ENCODE results near the gene NHP2. TPM values are rescaled to one million over a fixed set of nuclear protein-coding genes. Genes with fewer than 3 reads are reported as not detected.

NHP2 gene
- total and polyA plus RNA-seq, 4 donors: 64.7 to 199 (median 132) TPM

DNA sequence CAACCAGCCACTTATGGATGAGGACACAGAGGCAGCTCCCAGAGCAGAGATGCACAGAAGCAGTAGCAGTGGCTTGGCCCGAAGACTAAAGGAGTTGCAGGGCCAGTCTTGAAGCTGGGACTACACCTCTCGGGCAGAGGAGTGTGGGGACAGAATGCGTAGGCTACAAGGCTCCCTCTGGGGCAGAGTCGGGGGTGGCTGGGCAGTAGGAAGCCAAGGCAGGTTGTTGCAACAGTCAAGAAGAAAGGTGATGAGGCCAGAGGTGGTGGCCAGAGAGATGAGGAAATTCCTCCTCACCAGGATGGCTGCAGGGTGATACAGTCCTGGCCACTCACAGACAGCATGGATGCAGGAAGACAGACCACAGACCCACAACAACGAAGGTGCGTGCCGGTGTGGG, 45.2 kb downstream of the NHP2 start:
- no peak for DNase-seq
- 78 to 81% methylated on average over 7 of the region's 7 CpGs for WGBS, 2 donors

GRCh38 chr5:178107756-178108310, 45.9 kb downstream of the NHP2 start:
- H3K9me3 ChIP-seq (ENCODE audit: control insufficient read depth in 4 of 4, insufficient read depth in 3 of 4, low read length in 3 of 4): peaks cover 0 to 2% (median 0%) of the 10 kb centered on the region in 4 donors
- WGBS, 2 donors: 65 to 84% methylated on average over 5 of the region's 5 CpGs
- H3K27ac ChIP-seq (ENCODE audit: low read depth in 1 of 2, low read length in 1 of 2): no peak overlapping the region
- ATAC-seq (ENCODE audit: insufficient read depth, low FRiP score) (no peak), DNase-seq (no peak)
- H3K9ac ChIP-seq (ENCODE audit: insufficient read depth in 1 of 2, low read length in 2 of 2): no peak overlapping the region
- TF ChIP-seq, protein P1, sequence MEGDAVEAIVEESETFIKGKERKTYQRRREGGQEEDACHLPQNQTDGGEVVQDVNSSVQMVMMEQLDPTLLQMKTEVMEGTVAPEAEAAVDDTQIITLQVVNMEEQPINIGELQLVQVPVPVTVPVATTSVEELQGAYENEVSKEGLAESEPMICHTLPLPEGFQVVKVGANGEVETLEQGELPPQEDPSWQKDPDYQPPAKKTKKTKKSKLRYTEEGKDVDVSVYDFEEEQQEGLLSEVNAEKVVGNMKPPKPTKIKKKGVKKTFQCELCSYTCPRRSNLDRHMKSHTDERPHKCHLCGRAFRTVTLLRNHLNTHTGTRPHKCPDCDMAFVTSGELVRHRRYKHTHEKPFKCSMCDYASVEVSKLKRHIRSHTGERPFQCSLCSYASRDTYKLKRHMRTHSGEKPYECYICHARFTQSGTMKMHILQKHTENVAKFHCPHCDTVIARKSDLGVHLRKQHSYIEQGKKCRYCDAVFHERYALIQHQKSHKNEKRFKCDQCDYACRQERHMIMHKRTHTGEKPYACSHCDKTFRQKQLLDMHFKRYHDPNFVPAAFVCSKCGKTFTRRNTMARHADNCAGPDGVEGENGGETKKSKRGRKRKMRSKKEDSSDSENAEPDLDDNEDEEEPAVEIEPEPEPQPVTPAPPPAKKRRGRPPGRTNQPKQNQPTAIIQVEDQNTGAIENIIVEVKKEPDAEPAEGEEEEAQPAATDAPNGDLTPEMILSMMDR (IDR thresholded peaks at IDR 0.05; ENCODE audit: control extremely low read depth, extremely low read depth): no peak
- peaks cover 0 to 8% (median 7%) of the 10 kb centered on the region in 3 donors for H3K27me3 ChIP-seq (ENCODE audit: control insufficient read depth in 3 of 3, insufficient read depth in 3 of 3, low read length in 2 of 3)
- no peak overlapping the region for H3K4me3 ChIP-seq
- peaks cover 0 to 14% (median 0%) of the 10 kb centered on the region in 5 donors for H3K4me1 ChIP-seq (ENCODE audit: control insufficient read depth in 5 of 5, insufficient read depth in 5 of 5, low read length in 5 of 5)
- H3K36me3 ChIP-seq (ENCODE audit: control insufficient read depth in 4 of 4, insufficient read depth in 4 of 4, low read length in 4 of 4): no peaks in the 10 kb centered on the region

More for the DNA sequence above, 45.2 kb downstream of the NHP2 start:
- H3K27me3 ChIP-seq (ENCODE audit: control insufficient read depth in 3 of 3, insufficient read depth in 3 of 3, low read length in 2 of 3): peaks cover 0 to 11% (median 7%) of the 10 kb centered on the region in 3 donors
- H3K9ac ChIP-seq (ENCODE audit: insufficient read depth in 1 of 2, low read length in 2 of 2): no peak overlapping the region
- no peak overlapping the region for H3K27ac ChIP-seq (ENCODE audit: low read depth in 1 of 2, low read length in 1 of 2)
- peaks cover 0 to 2% (median 0%) of the 10 kb centered on the region in 4 donors for H3K9me3 ChIP-seq (ENCODE audit: control insufficient read depth in 4 of 4, insufficient read depth in 3 of 4, low read length in 3 of 4)
- ATAC-seq (ENCODE audit: insufficient read depth, low FRiP score): no peak
- H3K4me3 ChIP-seq: no peak overlapping the region
- H3K36me3 ChIP-seq (ENCODE audit: control insufficient read depth in 4 of 4, insufficient read depth in 4 of 4, low read length in 4 of 4): no peaks in the 10 kb centered on the region
- H3K4me1 ChIP-seq (ENCODE audit: control insufficient read depth in 5 of 5, insufficient read depth in 5 of 5, low read length in 5 of 5): peaks cover 0 to 14% (median 0%) of the 10 kb centered on the region in 5 donors
- TF ChIP-seq, protein P1 (IDR thresholded peaks at IDR 0.05; ENCODE audit: control extremely low read depth, extremely low read depth): no peak

- TF ChIP-seq, protein P1 (IDR thresholded peaks at IDR 0.05; ENCODE audit: control extremely low read depth, extremely low read depth): no peak
- H3K27ac ChIP-seq (ENCODE audit: low read depth in 1 of 2, low read length in 1 of 2): no peak overlapping the region
- no peak overlapping the region for H3K9ac ChIP-seq (ENCODE audit: insufficient read depth in 1 of 2, low read length in 2 of 2)
- WGBS, 2 donors: 74 to 77% methylated on average over 13 of the region's 13 CpGs
- no peak for ATAC-seq (ENCODE audit: insufficient read depth, low FRiP score)
- no peak overlapping the region for H3K4me3 ChIP-seq
- peaks cover 0 to under 1% (median 0%) of the 10 kb centered on the region in 3 donors for H3K27me3 ChIP-seq (ENCODE audit: control insufficient read depth in 3 of 3, insufficient read depth in 3 of 3, low read length in 2 of 3)
- H3K4me1 ChIP-seq (ENCODE audit: control insufficient read depth in 5 of 5, insufficient read depth in 5 of 5, low read length in 5 of 5): peaks cover 0 to 14% (median 0%) of the 10 kb centered on the region in 5 donors
- no peaks in the 10 kb centered on the region for H3K36me3 ChIP-seq (ENCODE audit: control insufficient read depth in 4 of 4, insufficient read depth in 4 of 4, low read length in 4 of 4)
- peaks cover 0 to 2% (median 0%) of the 10 kb centered on the region in 4 donors for H3K9me3 ChIP-seq (ENCODE audit: control insufficient read depth in 4 of 4, insufficient read depth in 3 of 4, low read length in 3 of 4)
- DNase-seq: no peak
Observed at GRCh38 chr5:178106556-178107239, 47.0 kb downstream of the NHP2 start.
